Hepatocyte (in vitro differentiated cells): ENCODE results near the gene AGBL1.

Source experiments
- EZH2phosphoT487 ChIP-seq: fragments of 200-600 bp; sonication (generic); IDR thresholded peaks from one replicate; pipeline ENCODE4 v1.6.1; 2018; ENCODE audit warnings: antibody characterized with exemption, mild to moderate bottlenecking, low read depth, moderate library complexity; ENCODE audit not compliant: unreplicated experiment, severe bottlenecking
- TF ChIP-seq, protein P1 (sequence below): fragments of 200-600 bp; sonication (generic); IDR thresholded peaks from 2 replicates; pipeline ENCODE4 v1.5.1; 2016; ENCODE audit warnings: antibody characterized with exemption, mild to moderate bottlenecking; ENCODE audit not compliant: poor library complexity

DNA sequence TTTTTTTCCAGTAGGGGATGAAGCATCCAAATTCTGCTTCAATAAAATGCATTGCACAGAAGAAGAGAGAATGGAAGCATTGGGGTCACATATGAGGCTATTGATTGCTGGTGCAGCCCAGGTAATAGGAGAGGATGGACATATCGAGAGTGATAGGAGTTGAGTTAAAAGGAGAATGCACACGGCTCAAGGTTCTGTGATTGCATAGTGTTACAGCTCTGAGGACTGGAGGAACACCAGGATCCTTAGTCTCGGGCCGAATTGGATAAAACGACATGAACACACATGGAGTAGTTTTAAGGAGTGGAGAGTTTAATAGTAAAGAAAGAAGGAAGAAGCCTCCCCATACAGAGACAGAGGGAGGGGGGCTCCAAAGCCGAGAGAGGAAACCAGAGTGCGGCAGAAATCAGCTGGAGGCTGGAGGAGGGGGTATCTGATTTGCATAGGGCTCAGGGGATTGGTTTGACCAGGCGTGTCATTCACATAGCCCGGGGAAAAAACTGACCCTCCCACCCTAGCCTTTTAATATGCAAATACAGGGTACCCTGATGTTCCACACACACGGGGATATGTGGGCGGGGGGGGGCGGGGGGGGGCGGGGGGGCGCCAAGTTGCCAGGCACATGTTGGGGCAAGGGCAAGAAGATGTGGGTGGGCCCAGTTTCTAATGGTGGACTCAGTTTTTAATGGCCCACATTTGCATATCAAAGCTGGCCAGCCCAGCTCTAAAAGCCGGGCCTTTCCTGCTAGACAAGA lies 156.9 kb downstream of the AGBL1 start:
- TF ChIP-seq, protein P1, sequence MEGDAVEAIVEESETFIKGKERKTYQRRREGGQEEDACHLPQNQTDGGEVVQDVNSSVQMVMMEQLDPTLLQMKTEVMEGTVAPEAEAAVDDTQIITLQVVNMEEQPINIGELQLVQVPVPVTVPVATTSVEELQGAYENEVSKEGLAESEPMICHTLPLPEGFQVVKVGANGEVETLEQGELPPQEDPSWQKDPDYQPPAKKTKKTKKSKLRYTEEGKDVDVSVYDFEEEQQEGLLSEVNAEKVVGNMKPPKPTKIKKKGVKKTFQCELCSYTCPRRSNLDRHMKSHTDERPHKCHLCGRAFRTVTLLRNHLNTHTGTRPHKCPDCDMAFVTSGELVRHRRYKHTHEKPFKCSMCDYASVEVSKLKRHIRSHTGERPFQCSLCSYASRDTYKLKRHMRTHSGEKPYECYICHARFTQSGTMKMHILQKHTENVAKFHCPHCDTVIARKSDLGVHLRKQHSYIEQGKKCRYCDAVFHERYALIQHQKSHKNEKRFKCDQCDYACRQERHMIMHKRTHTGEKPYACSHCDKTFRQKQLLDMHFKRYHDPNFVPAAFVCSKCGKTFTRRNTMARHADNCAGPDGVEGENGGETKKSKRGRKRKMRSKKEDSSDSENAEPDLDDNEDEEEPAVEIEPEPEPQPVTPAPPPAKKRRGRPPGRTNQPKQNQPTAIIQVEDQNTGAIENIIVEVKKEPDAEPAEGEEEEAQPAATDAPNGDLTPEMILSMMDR: no peak
- TF ChIP-seq EZH2phosphoT487: no peak
